Measurements from ENCODE around the gene MON2.

DNA sequence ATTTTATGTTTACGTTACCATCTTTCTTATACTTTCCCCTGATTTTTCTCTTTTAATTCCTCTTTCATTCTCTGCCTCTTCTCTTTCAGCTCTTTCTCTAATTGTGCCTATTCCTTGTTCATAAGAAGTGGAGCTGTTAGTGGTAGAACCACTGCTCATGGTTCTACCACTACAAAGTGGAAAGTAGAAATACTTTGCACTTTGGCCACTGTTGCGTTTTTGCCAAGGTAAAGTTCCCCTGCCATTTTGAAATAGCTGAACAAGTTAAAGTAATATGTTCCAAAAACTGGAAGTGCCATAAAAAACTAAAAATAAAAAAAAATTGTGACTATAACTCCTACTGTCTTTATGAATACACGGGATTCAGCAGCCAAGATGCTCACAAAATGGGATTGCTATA, 130.6 kb downstream of the MON2 start:
- TF ChIP-seq, protein P1, sequence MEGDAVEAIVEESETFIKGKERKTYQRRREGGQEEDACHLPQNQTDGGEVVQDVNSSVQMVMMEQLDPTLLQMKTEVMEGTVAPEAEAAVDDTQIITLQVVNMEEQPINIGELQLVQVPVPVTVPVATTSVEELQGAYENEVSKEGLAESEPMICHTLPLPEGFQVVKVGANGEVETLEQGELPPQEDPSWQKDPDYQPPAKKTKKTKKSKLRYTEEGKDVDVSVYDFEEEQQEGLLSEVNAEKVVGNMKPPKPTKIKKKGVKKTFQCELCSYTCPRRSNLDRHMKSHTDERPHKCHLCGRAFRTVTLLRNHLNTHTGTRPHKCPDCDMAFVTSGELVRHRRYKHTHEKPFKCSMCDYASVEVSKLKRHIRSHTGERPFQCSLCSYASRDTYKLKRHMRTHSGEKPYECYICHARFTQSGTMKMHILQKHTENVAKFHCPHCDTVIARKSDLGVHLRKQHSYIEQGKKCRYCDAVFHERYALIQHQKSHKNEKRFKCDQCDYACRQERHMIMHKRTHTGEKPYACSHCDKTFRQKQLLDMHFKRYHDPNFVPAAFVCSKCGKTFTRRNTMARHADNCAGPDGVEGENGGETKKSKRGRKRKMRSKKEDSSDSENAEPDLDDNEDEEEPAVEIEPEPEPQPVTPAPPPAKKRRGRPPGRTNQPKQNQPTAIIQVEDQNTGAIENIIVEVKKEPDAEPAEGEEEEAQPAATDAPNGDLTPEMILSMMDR (IDR thresholded peaks at IDR 0.05; ENCODE audit: borderline replicate concordance, extremely low read depth, low read length, poor library complexity, severe bottlenecking) = no peak
- no peak for TF ChIP-seq EZH2 (IDR thresholded peaks at IDR 0.05; ENCODE audit: borderline replicate concordance, low read depth, low read length, severe bottlenecking)
